H1 (cell line): ENCODE measurements around the gene EVX2. TPM values are rescaled to one million over a fixed set of nuclear protein-coding genes. Genes with fewer than 3 reads are reported as not detected.

Experiments
- RNF2 ChIP-seq: fragments of 200-900, 300-1000 bp; sonication (generic); IDR thresholded peaks from 2 replicates; pipeline ENCODE4 v1.7.1; 2016; ENCODE audit warnings: borderline replicate concordance, low read depth, mild to moderate bottlenecking, antibody characterized with exemption, low read length; ENCODE audit not compliant: poor library complexity, severe bottlenecking; ENCODE audit errors: missing control alignments
- polyA plus RNA-seq, 7 experiments: library from polyadenylated mRNA; depleted of rRNA in 3 of 7; stranded (reverse) in 5 of 7; unstranded in 2 of 7; fragments of >200 nt in 5 of 7; fragments of 200-250 nt in 2 of 7; gene quantifications; 1 replicate in 5 of 7; 2 replicates in 1 of 7; 4 replicates in 1 of 7; pipeline versions ENCODE4 v1.2.1 to v1.2.3, GENCODE V29; 2011 to 2013; ENCODE audit warnings: missing spikeins in 2 of 7, mixed read lengths in 2 of 7
- total RNA-seq: library from RNA; stranded (reverse); fragmentation: NEBNext Ultra II Directional; extraction: Animal tissue kit (Norgen Biotek cat#: 25700); gene quantifications from 2 replicates; pipeline ENCODE4 v1.2.1, GENCODE V29; 2021

EVX2 gene
- total and polyA plus RNA-seq, 2 of the 8 experiments (the other 6 are each of a cell fraction or from before 2014, with no cell fraction given): not detected

DNA sequence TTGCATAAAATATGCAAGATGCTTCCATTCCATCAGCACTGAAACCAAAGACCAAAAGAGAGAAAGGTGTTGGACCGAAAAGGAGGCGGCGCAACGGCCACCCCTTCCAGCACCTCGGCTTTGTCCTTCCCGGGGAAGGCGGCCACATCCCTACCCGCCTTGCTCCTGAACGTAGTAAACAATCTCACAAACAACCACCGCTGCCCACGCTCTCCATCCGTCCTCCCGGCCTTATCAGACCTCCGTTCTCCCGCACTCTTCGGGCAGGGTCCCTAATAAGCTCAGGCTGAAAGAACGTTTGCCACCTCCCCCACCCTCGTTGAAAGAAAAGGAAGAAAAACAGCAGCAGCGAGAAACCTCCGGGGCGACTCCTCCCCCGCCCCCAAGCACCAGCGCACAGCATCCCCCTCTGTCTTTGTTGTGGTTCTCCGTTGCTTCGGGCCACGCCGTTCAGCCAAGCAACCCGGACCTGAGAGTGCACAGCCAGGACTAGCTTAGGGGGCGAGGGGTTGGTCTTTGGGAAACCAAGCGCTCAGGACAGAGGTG is 4.4 kb downstream of the EVX2 start (continued):
- TF ChIP-seq RNF2: peak; percentile 55
